HG03439 (cell line): ENCODE results near the gene FYB1.

Experiments used
- ATAC-seq: cut with Tn5 transposase; IDR thresholded peaks from one replicate; pipeline ENCODE4 v1.9.1; 2021; ENCODE audit warnings: mild to moderate bottlenecking, moderate library complexity; ENCODE audit not compliant: unreplicated experiment

The FYB1 gene

DNA sequence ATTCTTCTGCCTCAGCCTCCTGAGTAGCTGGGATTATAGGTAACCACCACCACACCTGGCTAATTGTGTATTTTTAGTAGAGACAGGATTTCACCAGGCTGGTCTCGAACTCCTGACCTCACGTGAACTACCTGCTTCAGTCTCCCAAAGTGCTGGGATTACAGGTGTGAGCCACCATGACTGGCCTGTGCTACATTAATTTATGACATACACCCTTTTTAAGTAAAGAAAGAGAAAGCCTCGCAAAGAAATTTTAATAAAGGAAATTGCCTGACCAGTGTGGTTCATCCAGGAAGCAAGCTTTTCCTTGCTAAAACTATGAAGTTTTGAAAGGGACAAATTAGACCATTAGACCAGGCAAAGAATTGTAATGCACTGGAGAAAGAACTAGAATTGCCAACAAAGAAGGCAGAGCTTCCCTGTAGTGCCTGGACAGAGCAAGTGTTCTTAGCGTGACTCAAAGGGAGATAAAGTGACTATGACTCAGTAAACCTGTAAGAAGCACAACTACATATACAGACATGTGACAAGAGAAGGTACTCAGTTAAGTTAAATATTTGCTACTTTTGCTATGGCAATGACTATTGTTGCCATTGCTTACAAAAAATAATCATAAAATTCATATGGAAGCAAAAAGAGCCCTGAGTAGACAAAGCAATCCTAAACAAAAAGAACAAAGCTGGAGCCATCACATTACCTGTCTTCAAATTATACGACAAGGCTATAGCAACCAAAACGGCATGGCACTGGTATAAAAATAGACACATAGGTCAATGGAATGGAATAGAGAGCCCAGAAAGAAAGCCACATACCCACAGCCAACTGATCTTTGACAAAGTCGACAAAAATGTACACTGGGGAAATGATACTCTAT is 54.6 kb downstream of the FYB1 start:
- no peak for ATAC-seq

DNA sequence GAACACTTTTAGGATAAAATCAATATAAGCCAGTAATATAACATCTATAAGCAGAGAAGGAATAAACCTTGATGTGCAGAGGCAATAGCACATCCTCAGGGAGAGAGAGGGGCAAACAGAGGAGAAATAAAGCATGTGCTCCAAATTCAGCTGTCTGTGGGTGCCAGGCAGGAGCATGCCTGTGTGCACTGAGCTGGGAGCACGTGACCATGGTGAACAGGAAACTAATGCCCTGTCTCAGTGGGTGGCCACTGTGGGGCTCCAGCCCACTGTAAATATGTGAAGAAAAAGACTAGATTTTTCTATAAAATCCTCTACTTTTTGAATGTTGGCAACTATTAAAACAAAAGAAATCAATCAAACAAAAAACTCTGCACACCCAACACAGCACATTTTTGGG is 55.3 kb downstream of the FYB1 start:
- ATAC-seq, result no peak

DNA sequence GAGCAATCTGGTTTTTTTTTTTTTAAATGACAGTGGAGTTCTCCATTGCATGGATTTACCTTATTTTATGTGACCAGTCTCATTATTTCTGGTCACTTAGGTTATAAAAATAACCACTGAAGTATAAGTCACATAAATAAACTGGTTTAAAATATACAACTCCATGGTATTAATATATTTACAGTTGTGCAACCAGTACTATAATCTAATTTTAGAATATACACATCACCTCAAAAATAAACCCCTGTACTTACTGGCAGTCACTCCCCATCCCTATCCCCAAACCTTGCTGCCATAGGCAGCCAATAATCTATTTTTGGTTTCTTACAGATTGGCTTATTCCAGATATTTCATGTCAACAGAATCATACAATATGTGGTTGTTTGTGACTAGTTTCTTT is 57.8 kb downstream of the FYB1 start:
- no peak for ATAC-seq

DNA sequence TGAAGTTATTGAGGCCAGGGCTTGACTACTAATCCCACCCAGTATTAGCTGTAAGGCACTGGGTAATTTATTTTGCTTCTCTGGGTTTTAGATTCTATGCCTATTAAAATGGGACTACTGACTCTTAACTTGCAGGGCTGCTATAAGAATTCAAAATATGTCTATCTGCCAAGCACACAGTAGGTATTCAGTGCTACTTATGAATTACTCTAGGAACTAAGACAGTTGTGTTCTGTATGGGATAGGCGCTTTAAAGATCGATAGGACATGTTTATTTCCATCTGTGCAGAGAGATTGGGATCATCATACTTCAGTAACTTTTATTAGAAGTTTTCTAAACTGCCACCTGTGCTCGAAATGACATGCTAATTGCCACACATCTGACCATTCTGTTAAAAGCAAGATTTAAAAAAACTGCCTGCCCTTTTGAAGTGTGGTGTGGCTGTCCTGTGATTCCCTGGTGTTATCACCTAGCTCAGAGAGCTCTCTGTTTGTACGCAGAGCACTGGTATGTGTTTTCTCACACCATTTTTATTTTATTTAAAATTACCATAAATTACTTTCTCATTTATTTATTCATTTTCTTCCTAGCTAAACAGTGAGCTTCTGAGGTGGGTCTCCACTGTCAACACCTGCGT is 58.7 kb downstream of the FYB1 start:
- no peak for ATAC-seq

DNA sequence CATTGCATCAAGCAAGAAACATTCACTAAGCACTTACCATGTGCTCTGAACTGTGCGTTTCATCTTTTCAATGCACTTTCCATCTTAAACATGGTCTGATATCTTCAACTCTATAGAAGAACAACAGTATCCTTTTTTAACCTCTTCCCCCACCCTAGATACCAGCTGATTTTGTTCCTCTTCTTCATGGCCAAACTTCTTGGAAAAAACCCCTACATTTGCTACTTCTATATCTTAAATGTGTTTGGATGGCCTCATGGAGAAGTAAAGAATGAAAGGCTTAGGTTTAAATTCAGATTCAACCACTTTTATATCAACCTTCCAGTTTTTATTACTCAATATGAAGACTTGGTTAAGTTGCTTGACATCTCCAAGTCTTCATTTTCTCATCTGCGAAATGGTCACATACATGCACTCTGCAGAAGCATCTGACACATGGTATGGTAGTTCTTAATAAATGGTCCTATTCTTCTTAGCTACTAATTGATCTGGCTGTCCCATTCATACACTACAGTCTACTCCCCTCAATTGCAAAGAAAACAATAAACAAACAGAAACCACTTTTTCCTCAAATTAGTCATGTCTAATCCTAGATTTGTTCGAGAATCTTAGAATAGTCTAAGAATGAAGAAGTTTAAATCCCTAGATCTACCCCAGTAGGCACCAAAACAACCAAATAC is 59.4 kb downstream of the FYB1 start:
- no peak for ATAC-seq

DNA sequence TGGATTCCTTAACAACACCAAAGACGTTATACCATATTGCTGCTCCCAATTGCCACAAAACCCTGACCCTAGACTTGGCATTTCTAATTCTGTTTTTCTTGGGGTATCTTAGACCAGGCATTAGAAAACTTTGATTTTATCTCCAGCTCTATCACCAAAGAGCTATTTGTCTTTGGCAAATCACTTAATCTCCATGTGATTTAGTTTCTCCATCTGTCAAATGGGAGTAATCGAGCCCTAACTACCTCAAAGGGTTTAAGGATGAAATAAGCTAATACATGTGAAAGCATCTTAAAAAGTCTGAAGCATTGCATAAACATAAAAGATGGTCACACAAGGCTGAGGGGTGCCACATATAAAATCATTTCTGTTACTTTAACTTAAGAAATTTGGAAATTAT is 60.6 kb downstream of the FYB1 start:
- no peak for ATAC-seq

DNA sequence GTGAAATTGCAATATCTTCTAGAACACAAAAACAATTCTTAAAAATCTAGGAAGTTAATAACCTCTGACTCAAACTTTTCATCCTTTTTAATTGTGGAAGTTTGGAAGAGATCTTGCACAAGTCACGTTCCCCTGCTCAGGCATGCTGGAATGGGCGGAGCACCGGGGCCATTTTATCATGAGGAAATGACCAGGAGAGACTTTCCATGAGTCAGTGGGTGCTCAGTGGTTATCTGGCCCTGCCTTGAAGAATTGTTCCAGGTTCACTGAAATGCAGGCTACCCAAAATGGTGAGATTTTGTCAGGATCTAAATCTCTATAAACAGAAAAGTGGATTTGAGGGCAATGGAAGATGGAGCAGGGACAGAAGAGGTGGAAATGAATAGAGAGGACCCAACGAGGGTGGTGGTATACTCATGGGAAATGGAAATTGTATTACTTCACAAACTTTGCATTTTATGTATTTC is 61.2 kb downstream of the FYB1 start:
- no peak for ATAC-seq

DNA sequence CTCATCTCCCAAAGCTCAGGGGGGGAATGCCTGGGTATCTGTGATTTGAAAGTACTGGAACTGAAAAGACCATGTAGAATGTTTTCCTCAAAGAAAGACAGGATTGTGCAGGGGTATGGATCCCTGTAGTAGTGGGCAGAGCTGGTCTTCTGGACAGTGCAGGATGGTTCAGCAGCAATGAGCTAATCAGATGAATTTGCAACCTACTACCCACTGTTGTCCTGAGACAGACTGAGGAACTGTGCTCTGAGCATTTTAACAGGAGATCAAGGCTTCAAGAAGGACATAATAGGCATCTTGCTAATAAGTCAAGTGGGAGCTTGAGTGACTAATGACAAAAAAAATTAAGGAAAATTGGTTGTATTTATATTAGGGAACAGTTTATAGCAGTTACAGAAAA is 61.7 kb downstream of the FYB1 start:
- no peak for ATAC-seq

DNA sequence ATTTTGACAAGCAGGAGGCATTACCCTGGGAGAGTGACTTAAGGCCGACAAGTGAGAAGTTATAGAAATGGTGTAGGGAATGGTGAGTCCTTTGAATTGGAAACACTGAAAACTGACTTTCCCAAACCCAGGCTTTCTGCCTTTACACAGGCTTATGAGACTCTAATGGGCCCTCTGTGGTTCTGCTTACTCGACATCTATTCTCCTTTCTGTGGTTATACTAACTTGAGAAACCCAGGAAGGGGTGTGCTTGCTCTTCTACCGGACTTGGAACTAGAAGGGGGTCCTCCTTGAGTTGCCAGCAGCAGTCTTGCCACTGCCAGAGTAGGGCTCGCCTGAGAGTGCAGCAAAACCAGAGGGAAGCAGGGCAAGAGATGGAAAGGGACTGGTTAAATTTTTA is 63.3 kb downstream of the FYB1 start:
- no peak for ATAC-seq

DNA sequence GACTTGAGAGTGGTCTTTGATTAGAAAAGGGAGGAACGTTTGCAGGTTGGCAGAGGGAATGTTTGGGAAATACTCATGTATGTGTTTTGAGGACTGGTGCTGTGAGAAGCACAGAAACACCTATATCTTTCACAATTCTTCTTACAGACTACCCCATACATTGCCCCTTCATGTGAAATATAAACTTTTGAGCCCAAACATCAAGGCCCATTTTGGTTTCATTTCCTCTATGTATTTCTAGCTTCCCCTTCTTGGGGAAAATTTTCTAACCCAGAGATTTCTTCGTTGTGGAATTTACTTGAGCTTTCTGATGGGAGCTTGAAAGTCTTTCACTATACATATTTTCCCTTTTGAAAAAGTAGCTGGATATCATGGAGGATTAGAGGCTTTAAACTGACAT is 67.6 kb downstream of the FYB1 start:
- ATAC-seq, result no peak

DNA sequence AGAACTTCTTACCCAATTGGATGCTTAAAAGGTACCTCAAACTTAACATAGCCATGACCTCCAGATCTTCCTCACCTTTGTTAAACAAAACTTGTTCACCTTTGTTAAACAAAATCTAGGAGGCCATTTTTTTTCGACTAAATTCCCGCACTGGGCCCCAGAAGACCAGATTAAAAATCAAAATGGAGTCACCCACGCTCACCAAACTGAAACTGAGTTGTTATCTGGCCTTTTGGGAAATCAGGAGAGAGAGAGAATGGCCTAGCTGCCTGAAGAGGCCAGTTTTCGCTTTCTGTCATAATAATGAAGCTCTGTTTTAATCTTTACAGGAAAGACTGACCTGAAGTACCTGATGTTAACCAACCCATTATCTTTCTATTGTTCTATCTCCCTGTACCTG is 69.4 kb downstream of the FYB1 start:
- no peak for ATAC-seq

DNA sequence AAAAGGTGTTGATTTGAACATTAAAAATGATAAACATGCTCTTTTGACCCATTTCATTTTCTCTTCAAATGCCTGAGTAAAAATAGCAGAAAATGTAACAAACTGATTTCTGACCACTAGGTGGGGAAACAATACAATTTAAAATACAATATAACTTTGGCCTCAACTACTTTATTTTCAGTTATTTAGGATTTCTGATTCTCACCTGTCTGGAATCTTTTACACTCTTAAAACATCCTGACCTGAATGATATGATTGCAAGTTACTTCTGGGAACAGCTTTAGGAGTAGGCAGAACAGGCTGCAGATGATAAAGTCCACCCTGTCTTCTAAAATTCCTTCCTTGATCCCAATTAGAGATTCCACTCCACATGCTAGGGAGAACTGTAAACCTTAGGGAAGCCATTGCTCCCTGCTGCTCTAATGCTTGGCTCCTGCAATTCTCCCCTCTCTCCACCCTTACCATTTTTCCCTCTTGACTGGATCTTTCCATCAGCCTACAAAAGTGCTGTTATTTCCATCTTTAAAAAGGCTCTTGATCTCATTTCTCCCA is 70.3 kb downstream of the FYB1 start:
- ATAC-seq, result no peak

DNA sequence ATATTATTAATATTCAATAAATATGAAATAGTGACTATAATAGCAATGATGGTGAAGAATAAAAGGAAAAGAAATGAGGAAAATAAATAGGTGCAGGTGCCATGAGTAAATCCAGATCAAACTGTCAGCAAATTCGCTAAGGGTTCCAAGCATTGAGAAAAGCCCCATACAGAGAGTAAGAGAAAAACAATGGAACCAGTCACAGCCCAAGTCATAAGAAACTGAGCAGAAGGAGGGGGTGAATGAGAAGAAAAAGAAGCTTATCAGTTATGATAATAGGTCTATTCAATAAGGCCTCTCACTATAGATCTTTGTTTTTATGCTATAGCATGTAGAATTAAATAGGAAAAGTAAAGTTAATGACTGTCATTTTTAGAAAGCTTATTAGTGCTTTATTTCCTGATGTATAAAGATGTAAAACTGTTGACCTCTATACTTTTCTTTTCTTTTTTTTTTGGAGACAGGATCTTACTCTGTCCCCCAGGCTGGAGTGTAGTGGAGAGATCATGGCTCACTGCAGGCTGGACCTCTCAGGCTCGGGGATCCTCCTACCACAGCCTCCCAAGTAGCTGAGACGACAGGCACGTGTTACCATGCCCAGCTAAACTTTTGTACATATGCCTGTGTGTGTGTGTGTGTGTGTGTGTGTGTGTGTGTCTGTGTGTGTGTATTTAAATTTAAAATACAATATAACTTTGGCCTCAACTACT is 72.4 kb downstream of the FYB1 start:
- no peak for ATAC-seq

DNA sequence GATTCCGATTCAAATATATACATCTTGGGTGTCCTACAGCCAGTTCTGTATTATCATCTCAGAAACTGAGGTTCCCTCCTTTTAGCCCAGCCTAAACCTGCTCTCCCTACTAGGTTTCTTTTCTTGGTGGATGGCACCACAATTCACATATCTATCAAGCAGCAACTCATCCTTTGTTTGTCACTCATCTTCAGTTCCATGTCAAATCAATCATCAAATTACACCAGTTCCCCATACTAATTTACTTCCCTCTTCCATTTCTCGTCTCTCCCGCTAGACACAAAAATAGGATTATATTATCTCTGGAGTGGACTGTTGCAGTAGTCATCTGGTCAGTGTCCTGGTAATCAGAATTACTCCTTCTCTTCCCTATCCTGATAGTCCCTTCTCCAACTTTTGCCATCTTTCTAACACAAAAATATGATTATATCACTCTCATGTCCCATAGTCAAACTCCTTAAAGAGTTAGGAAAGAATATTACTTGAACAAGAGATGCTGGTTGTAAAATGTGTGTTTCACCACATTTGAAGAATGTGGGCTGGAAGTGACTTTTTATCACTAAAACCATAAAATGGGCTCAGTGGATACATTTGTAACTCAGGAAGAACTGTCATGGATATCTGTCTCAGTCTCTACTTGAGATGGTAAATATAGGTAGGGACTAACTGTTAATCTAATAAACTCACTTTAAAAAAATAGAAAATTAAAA is 76.1 kb downstream of the FYB1 start:
- no peak for ATAC-seq

DNA sequence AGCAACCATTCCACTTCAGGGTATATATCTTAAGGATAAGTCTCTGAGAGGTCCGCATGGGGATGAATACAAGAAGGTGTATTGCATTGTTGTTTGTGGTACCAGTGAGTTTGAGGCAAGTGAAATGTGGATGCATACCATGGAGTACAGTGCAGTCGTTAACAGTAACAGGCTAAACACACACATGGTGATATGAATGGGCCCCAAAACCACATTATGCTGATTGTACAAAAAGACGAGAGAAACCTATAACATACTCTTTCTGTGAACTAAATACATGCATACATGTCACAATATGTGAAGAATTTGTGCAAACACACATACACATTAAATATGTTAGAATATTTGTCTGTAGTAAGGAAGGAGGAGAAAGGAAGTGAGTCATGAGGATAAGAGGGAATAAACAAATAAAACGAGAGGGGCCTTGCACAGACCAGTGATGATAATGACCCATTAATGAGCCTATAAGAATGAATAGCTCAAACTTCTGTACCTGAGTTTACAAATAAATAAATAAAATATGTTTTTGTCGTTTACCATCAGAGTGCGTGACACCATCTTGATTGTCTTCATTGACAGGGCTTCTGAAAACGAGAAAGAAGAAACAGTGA is 78.7 kb downstream of the FYB1 start:
- no peak for ATAC-seq

DNA sequence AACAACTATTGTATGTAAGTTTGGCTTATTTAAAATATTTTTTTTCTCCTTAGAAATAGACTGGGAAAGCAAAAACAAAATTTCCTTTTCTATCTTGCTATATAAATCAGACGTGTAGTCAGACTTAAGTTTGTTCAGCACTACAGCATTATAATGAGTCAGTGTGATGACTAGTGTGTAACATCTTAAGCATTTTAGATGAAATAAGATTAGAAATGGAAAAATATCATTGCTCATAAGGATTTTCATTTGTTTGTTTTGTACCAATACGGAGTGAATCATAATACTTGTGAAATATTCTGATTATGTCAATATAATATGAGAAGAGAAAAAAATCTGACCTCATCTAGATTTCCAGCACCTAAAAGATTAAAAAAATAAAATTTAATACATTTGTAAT is 80.5 kb downstream of the FYB1 start:
- ATAC-seq, result no peak

DNA sequence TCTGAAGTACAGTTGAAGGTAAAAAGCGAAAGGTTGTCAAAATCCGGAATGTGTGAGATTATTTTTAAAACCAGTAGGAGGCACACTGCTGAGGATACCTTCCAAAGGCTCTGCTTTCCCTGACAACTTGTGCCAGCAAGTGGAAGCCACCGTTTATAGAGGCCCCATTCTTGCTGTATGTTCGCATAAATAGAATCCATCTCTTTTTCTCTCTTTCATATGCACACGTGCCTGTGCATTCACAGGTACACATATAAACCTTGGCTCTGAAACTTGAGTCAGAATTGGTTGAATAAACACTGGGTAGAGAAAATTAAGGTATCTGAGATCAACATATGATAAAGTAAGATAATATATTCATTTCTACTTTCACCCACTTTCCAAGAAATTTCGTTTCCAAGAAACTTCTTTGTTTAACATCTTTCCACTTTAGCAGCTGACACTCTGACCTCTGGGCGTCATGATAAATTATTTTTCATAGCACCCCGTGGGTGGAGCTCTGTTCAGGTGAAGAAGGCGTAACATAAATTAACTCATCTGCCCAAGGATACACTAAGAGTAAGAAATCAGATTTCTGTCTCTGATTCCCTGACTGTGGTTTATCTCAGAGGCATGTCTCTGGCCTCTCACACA is 81.4 kb downstream of the FYB1 start:
- ATAC-seq, result no peak

DNA sequence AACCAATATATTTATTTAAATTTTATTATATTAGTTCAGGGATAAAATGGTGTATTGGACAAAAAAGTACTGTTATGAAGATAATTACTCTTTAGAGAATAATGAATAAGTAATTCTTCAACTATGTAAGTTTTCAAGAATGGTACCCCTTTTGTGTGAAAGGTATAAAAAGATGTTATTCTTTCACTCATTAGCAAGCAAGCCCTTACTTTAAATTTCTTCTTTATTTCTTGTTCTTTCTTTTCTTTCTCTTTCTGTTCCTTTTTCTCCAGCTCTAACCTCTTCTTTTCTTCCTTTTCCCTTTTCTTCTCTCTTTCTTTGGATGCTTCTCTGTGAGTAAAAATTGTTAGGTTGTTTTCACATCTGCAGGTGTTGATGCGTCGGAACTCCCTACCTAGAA is 82.0 kb downstream of the FYB1 start:
- ATAC-seq, result no peak

DNA sequence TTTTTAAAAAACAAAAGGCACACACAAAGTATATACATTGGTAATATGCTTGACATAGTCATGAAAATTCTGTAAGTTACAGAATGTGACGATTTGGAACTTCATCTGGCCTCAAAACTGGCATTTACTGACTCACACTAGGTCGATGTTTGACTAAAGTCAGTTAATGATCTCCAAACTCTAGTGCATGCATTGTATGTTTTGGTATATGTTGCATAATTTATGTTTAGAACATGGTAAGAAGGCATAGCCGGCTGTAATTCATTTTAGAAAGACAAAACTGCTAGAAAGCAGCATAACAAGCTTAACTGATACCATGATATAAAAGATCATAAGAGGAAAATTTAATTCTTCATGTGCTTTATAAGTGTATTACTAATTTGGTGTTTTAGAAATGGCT is 86.6 kb downstream of the FYB1 start:
- ATAC-seq, result no peak

DNA sequence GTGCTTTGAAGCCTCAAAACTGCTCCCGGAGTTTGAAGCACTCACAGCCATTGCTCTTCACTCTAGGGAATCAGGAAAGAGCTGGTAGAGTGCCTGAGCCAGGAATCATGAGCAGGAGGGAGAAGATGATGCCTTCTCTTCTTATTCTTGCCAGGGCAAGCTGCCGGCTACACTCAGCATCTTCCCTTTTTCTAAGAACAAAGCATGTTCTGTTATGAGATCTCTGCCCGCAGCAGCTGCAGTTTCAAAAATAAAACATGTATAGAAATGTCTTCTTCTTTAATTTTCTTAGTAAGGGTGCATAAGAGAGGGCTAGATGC is 87.3 kb downstream of the FYB1 start:
- no peak for ATAC-seq
